Tibial nerve (tissue), 4 donors: Measurements from ENCODE around the gene RACK1. TPM values are rescaled to one million over a fixed set of nuclear protein-coding genes. Genes with fewer than 3 reads are reported as not detected.
A peak's percentile ranks its signal among the peaks of the same experiment; 100 is the strongest.

Experiments
- DNase-seq, 2 donors: peaks; one replicate each; pipeline ENCODE4 v3.0.0-alpha.2; 2019; ENCODE audit warnings: low spot score in 2 of 2
- H3K27ac ChIP-seq, 4 donors: fragments of 200-600 bp; sonication (generic) in 3 of 4; one replicate each; pipeline ENCODE4 v1.5.1; 2017 to 2019; ENCODE audit warnings: mild to moderate bottlenecking in 1 of 4
- H3K27me3 ChIP-seq, 2 donors: fragments of 200-600 bp; sonication (generic) in 1 of 2; one replicate each; pipeline versions ENCODE4 v1.5.1 to v1.6.0; 2017 to 2019
- H3K36me3 ChIP-seq, 3 donors: fragments of 200-600 bp; sonication (generic); one replicate each; pipeline ENCODE4 v1.5.1; 2018 to 2019
- H3K4me1 ChIP-seq, 4 donors: fragments of 200-600 bp; sonication (generic) in 3 of 4; one replicate each; pipeline ENCODE4 v1.5.1; 2017 to 2019
- H3K4me3 ChIP-seq, 4 donors: fragments of 200-600 bp; sonication (generic) in 3 of 4; one replicate each; pipeline ENCODE4 v1.5.1; 2017 to 2019; ENCODE audit warnings: mild to moderate bottlenecking in 1 of 4, moderate library complexity in 1 of 4
- H3K9me3 ChIP-seq, 4 donors: fragments of 200-600 bp; sonication (generic) in 3 of 4; one replicate each; pipeline ENCODE4 v1.5.1; 2017 to 2019
- EP300 ChIP-seq, 2 donors: sonication (generic); formaldehyde crosslinking; IDR thresholded peaks; one replicate each; pipeline ENCODE4 v1.6.1; 2017; ENCODE audit warnings: antibody characterized with exemption in 2 of 2, mild to moderate bottlenecking in 1 of 2
- POLR2A ChIP-seq, 2 donors: fragments of 450-650 bp; IDR thresholded peaks; one replicate each; pipeline ENCODE4 v1.6.1; 2017; ENCODE audit warnings: antibody characterized with exemption in 2 of 2, mild to moderate bottlenecking in 2 of 2, moderate library complexity in 2 of 2
- WGBS, 2 donors: methylation state at CpG; one replicate each; pipeline ENCODE4 v1.1.5; 2018; 5-methylcytosine and 5-hydroxymethylcytosine counted together
- total RNA-seq, 4 donors: library from RNA; depleted of rRNA; stranded (reverse); fragments of >200 nt; gene quantifications; one replicate each; pipeline ENCODE4 v1.1.0, GENCODE V29; 2016
- TF ChIP-seq, protein P1 (sequence below), 5 experiments: fragments of 200-600 bp in 3 of 5; fragments of 450-650 bp in 2 of 5; sonication (generic) in 3 of 5; IDR thresholded peaks; one replicate each; pipeline ENCODE4 v1.5.1; 2016 to 2019; ENCODE audit warnings: antibody characterized with exemption in 5 of 5, mild to moderate bottlenecking in 3 of 5, moderate library complexity in 2 of 5

RACK1 gene
- total RNA-seq, 4 donors from 2014 or later = 1,722 to 2,174 (median 1,870) TPM

DNA sequence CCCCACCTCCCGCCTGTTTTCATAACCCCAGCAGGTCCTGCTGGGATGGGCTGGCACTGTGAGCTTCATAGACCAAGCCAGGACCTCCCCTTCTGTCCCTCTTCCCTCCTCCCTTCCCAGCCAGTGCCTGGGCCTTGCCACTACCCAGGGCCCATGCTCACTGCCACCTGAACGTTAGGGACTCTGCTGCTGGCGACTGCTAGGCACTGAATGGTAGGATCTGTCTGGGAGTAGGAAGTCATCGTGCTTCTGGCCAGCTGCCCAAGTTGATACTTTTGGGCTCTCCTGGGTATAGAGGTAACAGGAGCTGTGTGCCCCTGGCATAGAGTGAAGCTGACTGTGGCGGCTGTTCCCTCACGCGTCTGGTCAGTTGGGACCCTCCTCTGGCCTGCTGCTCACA lies 12.3 kb downstream of the RACK1 start:
- Histone ChIP-seq H3K4me3 (no peak overlapping the region), H3K4me1 (no peaks in the 10 kb centered on the region), H3K9me3 (no peaks in the 10 kb centered on the region), H3K36me3 (peaks cover 3 to 79% (median 3%) of the 10 kb centered on the region in 3 donors), H3K27me3 (no peaks in the 10 kb centered on the region), H3K27ac (no peak overlapping the region)
- 88 to 89% methylated on average over 7 of the region's 7 CpGs for WGBS, 2 donors
- TF ChIP-seq, protein P1, sequence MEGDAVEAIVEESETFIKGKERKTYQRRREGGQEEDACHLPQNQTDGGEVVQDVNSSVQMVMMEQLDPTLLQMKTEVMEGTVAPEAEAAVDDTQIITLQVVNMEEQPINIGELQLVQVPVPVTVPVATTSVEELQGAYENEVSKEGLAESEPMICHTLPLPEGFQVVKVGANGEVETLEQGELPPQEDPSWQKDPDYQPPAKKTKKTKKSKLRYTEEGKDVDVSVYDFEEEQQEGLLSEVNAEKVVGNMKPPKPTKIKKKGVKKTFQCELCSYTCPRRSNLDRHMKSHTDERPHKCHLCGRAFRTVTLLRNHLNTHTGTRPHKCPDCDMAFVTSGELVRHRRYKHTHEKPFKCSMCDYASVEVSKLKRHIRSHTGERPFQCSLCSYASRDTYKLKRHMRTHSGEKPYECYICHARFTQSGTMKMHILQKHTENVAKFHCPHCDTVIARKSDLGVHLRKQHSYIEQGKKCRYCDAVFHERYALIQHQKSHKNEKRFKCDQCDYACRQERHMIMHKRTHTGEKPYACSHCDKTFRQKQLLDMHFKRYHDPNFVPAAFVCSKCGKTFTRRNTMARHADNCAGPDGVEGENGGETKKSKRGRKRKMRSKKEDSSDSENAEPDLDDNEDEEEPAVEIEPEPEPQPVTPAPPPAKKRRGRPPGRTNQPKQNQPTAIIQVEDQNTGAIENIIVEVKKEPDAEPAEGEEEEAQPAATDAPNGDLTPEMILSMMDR (IDR thresholded peaks at IDR 0.05) = no peak
- TF ChIP-seq POLR2A (IDR thresholded peaks at IDR 0.05) = no peak
- TF ChIP-seq EP300 (IDR thresholded peaks at IDR 0.05) = no peak
- no peak for DNase-seq

DNA sequence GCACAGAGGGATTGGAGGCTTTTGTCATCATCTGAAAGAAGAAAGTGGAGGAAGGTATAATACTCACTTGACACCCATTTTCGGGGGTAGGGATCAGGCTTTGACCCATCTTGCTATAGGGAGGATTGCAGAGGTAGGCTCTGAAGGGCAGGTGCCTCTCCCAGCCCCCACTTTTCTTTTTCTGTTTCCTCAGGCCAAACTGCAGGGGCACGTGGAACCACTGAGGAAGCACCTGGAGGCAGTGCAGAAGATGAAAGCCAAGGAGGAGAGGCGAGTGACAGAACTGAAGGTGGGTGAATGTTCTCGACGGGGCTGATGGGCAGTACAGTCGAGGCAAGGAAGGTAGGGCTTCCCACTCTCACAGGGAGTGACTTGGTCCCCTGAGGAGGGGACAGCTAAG lies 13.2 kb downstream of the RACK1 start:
- DNase-seq = no peak
- H3K27me3 ChIP-seq = no peaks in the 10 kb centered on the region
- 84 to 86% methylated on average over 6 of the region's 6 CpGs for WGBS, 2 donors
- H3K27ac ChIP-seq = no peak overlapping the region
- TF ChIP-seq POLR2A (IDR thresholded peaks at IDR 0.05) (no peak), EP300 (IDR thresholded peaks at IDR 0.05) (no peak)
- TF ChIP-seq, protein P1 (IDR thresholded peaks at IDR 0.05) = no peak
- H3K4me1 ChIP-seq = peaks cover 0 to 1% (median 0%) of the 10 kb centered on the region in 4 donors
- H3K4me3 ChIP-seq = no peak overlapping the region
- H3K9me3 ChIP-seq = no peaks in the 10 kb centered on the region
- H3K36me3 ChIP-seq = peaks cover 0 to 71% (median 0%) of the 10 kb centered on the region in 3 donors

DNA sequence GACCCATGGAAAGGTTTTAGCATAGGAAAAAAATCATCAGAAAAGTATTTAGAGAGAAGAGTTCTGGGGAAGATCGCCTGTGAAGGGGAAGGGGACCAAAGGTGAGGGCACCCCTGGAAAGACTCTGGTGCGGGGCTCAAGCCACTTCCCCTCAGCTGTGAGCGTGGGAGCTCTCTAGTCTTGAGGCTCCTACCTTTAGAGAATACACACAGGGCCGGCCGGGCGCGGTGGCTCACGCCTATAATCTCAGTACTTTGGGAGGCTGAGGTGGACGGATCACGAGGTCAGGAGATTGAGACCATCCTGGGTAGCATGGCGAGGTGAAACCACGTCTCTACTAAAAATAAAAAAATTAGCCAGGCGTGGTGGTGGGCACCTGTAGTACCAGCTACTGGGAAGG lies 13.7 kb downstream of the RACK1 start:
- H3K36me3 ChIP-seq = peaks cover 0 to 65% (median 0%) of the 10 kb centered on the region in 3 donors
- no peaks in the 10 kb centered on the region for H3K27me3 ChIP-seq
- TF ChIP-seq POLR2A (IDR thresholded peaks at IDR 0.05) = no peak
- TF ChIP-seq, protein P1 (IDR thresholded peaks at IDR 0.05) = no peak
- TF ChIP-seq EP300 (IDR thresholded peaks at IDR 0.05) = no peak
- no peak overlapping the region for H3K27ac ChIP-seq
- DNase-seq = no peak
- 94 to 96% methylated on average over 13 of the region's 13 CpGs for WGBS, 2 donors
- H3K9me3 ChIP-seq = no peaks in the 10 kb centered on the region
- no peak overlapping the region for H3K4me3 ChIP-seq
- H3K4me1 ChIP-seq = peaks cover 0 to 7% (median 0%) of the 10 kb centered on the region in 4 donors

DNA sequence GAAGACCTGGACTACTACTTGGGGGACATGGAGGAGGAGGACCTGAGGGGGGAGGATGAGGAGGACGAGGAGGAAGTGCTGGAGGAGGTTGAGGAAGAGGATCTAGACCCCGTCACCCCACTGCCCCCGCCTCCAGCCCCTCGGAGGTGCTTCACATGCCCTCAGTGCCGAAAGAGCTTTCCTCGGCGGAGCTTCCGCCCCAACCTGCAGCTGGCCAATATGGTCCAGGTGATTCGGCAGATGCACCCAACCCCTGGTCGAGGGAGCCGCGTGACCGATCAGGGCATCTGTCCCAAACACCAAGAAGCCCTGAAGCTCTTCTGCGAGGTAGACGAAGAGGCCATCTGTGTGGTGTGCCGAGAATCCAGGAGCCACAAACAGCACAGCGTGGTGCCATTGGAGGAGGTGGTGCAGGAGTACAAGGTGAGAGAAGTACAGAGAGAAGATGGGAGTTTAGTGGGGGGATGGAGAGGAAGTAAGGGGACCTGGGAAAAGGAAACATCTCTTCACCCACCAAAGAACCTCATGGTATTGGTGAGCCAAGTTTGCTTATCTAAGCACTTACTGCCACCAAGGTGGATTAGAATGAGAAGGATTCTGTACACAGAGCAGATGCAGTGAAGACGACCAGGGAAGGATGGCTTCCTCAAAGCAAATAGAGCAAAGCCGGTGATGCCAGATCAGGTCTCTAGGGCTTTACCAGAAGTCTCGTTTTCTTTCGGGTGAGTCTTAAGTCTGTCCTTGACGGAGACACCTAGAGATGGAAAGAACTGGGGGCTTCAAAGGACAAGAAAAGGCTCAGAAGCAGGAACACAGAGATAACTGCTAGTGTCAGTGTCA lies 19.1 kb downstream of the RACK1 start:
- Histone ChIP-seq H3K9me3 (no peaks in the 10 kb centered on the region), H3K27ac (peak overlapping the region in 3 of 4 donors; percentile 92 to 98 (median 96)), H3K4me3 (peak overlapping the region; percentile 71 to 91 (median 82)), H3K4me1 (peaks cover 0 to 24% (median 4%) of the 10 kb centered on the region in 4 donors), H3K27me3 (no peaks in the 10 kb centered on the region), H3K36me3 (peaks cover 0 to 19% (median 0%) of the 10 kb centered on the region in 3 donors)
- TF ChIP-seq EP300 (IDR thresholded peaks at IDR 0.05) = no peak
- TF ChIP-seq POLR2A (IDR thresholded peaks at IDR 0.05) = no peak
- TF ChIP-seq, protein P1 (IDR thresholded peaks at IDR 0.05) = no peak
- WGBS, 2 donors = 72 to 73% methylated on average over 22 of the region's 22 CpGs
- DNase-seq = no peak

DNA sequence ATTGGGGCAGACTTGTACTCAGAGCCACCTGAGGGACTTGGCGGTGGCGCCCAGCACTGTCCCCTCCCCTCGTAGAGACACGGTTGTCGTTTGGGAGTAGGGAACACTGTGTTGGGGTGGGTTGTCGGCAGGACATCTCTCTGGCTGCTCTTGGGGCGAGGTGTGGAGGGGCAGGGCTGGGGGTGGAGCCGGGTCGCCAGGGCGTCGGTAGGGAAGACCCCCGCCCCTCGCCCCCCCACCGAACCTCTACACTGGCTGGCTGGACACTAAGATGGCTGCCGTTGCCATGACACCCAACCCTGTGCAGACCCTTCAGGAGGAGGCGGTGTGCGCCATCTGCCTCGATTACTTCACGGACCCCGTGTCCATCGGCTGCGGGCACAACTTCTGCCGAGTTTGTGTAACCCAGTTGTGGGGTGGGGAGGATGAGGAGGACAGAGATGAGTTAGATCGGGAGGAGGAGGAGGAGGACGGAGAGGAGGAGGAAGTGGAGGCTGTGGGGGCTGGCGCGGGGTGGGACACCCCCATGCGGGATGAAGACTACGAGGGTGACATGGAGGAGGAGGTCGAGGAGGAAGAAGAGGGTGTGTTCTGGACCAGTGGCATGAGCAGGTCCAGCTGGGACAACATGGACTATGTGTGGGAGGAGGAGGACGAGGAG lies 19.8 kb downstream of the RACK1 start:
- H3K27ac ChIP-seq = peak overlapping the region; percentile 91 to 98 (median 94)
- DNase-seq = no peak
- WGBS, 2 donors = 1 to 2% methylated on average over 31 of the region's 31 CpGs
- H3K36me3 ChIP-seq = peaks cover 0 to 19% (median 0%) of the 10 kb centered on the region in 3 donors
- no peaks in the 10 kb centered on the region for H3K27me3 ChIP-seq
- H3K4me1 ChIP-seq = peaks cover 0 to 25% (median 4%) of the 10 kb centered on the region in 4 donors
- H3K4me3 ChIP-seq = peak overlapping the region; percentile 71 to 91 (median 82)
- TF ChIP-seq EP300 (IDR thresholded peaks at IDR 0.05) = no peak
- TF ChIP-seq POLR2A (IDR thresholded peaks at IDR 0.05) = no peak
- TF ChIP-seq, protein P1 (IDR thresholded peaks at IDR 0.05) = no peak
- no peaks in the 10 kb centered on the region for H3K9me3 ChIP-seq
